ENCODE measurements around the gene MYO7B.

The MYO7B gene

GRCh38 chr2:127535918-127536317 is 435 bp downstream of the MYO7B start:
- Histone ChIP-seq H3K27me3 (ENCODE audit: insufficient read depth, poor library complexity, severe bottlenecking) (no peaks in the 10 kb centered on the region), H3K27ac (replicated peaks) (no peak overlapping the region), H3K4me3 (replicated peaks; ENCODE audit: insufficient read depth, low read length) (no peak overlapping the region)
- no peak for DNase-seq (ENCODE audit: low read depth in 1 of 2, low spot score in 1 of 2)
- TF ChIP-seq CTCF (IDR thresholded peaks at IDR 0.05; ENCODE audit: insufficient read depth, low read length) (no peak), POLR2AphosphoS5 (IDR thresholded peaks at IDR 0.05; ENCODE audit: low read depth) (no peak)

- H3K27me3 ChIP-seq (ENCODE audit: insufficient read depth, poor library complexity, severe bottlenecking), result no peaks in the 10 kb centered on the region
- DNase-seq (ENCODE audit: low read depth in 1 of 2, low spot score in 1 of 2), result no peak
- TF ChIP-seq SPI1 (IDR thresholded peaks at IDR 0.05; ENCODE audit: borderline replicate concordance, low read depth) (no peak), CTCF (IDR thresholded peaks at IDR 0.05; ENCODE audit: insufficient read depth, low read length) (no peak)
- TF ChIP-seq, protein P1, sequence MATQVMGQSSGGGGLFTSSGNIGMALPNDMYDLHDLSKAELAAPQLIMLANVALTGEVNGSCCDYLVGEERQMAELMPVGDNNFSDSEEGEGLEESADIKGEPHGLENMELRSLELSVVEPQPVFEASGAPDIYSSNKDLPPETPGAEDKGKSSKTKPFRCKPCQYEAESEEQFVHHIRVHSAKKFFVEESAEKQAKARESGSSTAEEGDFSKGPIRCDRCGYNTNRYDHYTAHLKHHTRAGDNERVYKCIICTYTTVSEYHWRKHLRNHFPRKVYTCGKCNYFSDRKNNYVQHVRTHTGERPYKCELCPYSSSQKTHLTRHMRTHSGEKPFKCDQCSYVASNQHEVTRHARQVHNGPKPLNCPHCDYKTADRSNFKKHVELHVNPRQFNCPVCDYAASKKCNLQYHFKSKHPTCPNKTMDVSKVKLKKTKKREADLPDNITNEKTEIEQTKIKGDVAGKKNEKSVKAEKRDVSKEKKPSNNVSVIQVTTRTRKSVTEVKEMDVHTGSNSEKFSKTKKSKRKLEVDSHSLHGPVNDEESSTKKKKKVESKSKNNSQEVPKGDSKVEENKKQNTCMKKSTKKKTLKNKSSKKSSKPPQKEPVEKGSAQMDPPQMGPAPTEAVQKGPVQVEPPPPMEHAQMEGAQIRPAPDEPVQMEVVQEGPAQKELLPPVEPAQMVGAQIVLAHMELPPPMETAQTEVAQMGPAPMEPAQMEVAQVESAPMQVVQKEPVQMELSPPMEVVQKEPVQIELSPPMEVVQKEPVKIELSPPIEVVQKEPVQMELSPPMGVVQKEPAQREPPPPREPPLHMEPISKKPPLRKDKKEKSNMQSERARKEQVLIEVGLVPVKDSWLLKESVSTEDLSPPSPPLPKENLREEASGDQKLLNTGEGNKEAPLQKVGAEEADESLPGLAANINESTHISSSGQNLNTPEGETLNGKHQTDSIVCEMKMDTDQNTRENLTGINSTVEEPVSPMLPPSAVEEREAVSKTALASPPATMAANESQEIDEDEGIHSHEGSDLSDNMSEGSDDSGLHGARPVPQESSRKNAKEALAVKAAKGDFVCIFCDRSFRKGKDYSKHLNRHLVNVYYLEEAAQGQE (IDR thresholded peaks at IDR 0.05; ENCODE audit: insufficient replicate concordance, low read depth), result no peak
- H3K27ac ChIP-seq (replicated peaks), result no peak overlapping the region
- H3K4me3 ChIP-seq (replicated peaks; ENCODE audit: insufficient read depth, low read length), result no peak overlapping the region
These were observed 1.4 kb downstream of the MYO7B start for GRCh38 chr2:127536707-127537541.

DNA sequence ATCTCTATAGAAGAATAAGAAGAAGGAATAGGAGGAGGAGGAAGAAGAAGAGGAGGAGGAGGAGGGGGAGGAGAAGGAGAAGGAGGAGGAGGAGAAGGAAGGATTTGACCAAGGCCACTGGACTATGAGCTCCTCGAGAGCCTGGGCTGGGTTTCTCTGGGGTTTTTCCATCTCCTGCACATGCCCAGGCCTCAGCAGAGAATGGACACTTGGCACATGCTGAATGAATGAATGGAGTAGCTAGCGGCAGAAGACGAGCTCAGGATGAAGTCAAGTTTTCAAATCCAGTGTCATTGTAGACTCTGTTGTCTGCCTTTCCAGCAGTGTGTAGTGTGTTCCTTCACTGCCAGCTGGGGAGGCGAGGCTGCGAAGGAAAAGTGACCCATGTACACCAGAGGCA is 2.2 kb downstream of the MYO7B start:
- Histone ChIP-seq H3K27me3 (ENCODE audit: insufficient read depth, poor library complexity, severe bottlenecking) (no peaks in the 10 kb centered on the region), H3K4me3 (replicated peaks; ENCODE audit: insufficient read depth, low read length) (no peak overlapping the region), H3K27ac (replicated peaks) (no peak overlapping the region)
- TF ChIP-seq GABPA (IDR thresholded peaks at IDR 0.05; ENCODE audit: low read depth) (no peak), CTCF (IDR thresholded peaks at IDR 0.05; ENCODE audit: insufficient read depth, low read length) (no peak), POLR2AphosphoS5 (IDR thresholded peaks at IDR 0.05; ENCODE audit: low read depth) (no peak), SPI1 (IDR thresholded peaks at IDR 0.05; ENCODE audit: borderline replicate concordance, low read depth) (no peak)
- TF ChIP-seq, protein P1 (IDR thresholded peaks at IDR 0.05; ENCODE audit: insufficient replicate concordance, low read depth), result no peak
- no peak for DNase-seq (ENCODE audit: low read depth in 1 of 2, low spot score in 1 of 2)

- H3K4me3 ChIP-seq (replicated peaks; ENCODE audit: insufficient read depth, low read length), result no peak overlapping the region
- TF ChIP-seq SPI1 (IDR thresholded peaks at IDR 0.05; ENCODE audit: borderline replicate concordance, low read depth) (no peak), GABPA (IDR thresholded peaks at IDR 0.05; ENCODE audit: low read depth) (no peak), CTCF (IDR thresholded peaks at IDR 0.05; ENCODE audit: insufficient read depth, low read length) (no peak)
- TF ChIP-seq, protein P1 (IDR thresholded peaks at IDR 0.05; ENCODE audit: insufficient replicate concordance, low read depth), result no peak
- no peak for DNase-seq (ENCODE audit: low read depth in 1 of 2, low spot score in 1 of 2)
- no peaks in the 10 kb centered on the region for H3K27me3 ChIP-seq (ENCODE audit: insufficient read depth, poor library complexity, severe bottlenecking)
- H3K27ac ChIP-seq (replicated peaks), result no peak overlapping the region
These were observed 6.3 kb downstream of the MYO7B start for GRCh38 chr2:127541809-127542208.
